Transverse colon (tissue), 4 donors: ENCODE results near the gene P3H1. TPM values are rescaled to one million over a fixed set of nuclear protein-coding genes. Genes with fewer than 3 reads are reported as not detected.
A peak's percentile ranks its signal among the peaks of the same experiment; 100 is the strongest.
"Not testable (repeated sequence)": the region's sequence is repeated elsewhere in the genome, so short reads cannot be mapped to it uniquely, and the experiment has no call there.

Experiments used
- DNase-seq: peaks from one replicate; pipeline ENCODE4 v3.0.0-alpha.2; 2019
- H3K27ac ChIP-seq, 4 donors: fragments of 200-600 bp; sonication (generic); 2 replicates each; pipeline ENCODE4 v1.5.1; 2016 to 2018; ENCODE audit warnings: inconsistent platforms in 4 of 4
- H3K27me3 ChIP-seq: fragments of 200-600 bp; sonication (generic); 2 replicates; pipeline ENCODE4 v1.5.1; 2017; ENCODE audit warnings: inconsistent platforms
- H3K36me3 ChIP-seq, 4 donors: fragments of 200-600 bp; sonication (generic); 2 replicates each; pipeline ENCODE4 v1.5.1; 2017 to 2019; ENCODE audit warnings: inconsistent platforms in 4 of 4
- H3K4me1 ChIP-seq, 4 donors: fragments of 200-600 bp; sonication (generic); 2 replicates each; pipeline ENCODE4 v1.5.1; 2017 to 2020; ENCODE audit warnings: inconsistent platforms in 4 of 4
- H3K4me3 ChIP-seq, 4 donors: fragments of 200-600 bp; sonication (generic); 1 replicate in 1 of 4; 2 replicates in 3 of 4; pipeline versions ENCODE4 v1.5.1 to v1.6.1; 2017 to 2019; ENCODE audit warnings: inconsistent platforms in 4 of 4
- H3K9me3 ChIP-seq, 2 donors: fragments of 200-600 bp; sonication (generic); 2 replicates each; pipeline ENCODE4 v1.5.1; 2017 to 2019; ENCODE audit warnings: inconsistent platforms in 2 of 2
- CTCF ChIP-seq, 5 experiments: fragments of 200-600 bp in 3 of 5; fragments of 450-650 bp in 2 of 5; sonication (generic) in 3 of 5; IDR thresholded peaks; 1 replicate in 2 of 5; 2 replicates in 3 of 5; pipeline ENCODE4 v1.5.1; 2016 to 2017; ENCODE audit warnings: antibody characterized with exemption in 5 of 5, inconsistent platforms in 3 of 5, mild to moderate bottlenecking in 2 of 5, moderate library complexity in 1 of 5
- EP300 ChIP-seq: sonication (generic); formaldehyde crosslinking; IDR thresholded peaks from one replicate; pipeline ENCODE4 v1.6.1; 2017; ENCODE audit warnings: antibody characterized with exemption, low read depth
- POLR2A ChIP-seq: fragments of 450-650 bp; IDR thresholded peaks from one replicate; pipeline ENCODE4 v1.6.1; 2016; ENCODE audit warnings: antibody characterized with exemption, mild to moderate bottlenecking, moderate library complexity
- POLR2AphosphoS5 ChIP-seq, 3 donors: sonication (generic); formaldehyde crosslinking; IDR thresholded peaks; one replicate each; pipeline ENCODE4 v1.6.1; 2016; ENCODE audit warnings: antibody characterized with exemption in 3 of 3
- WGBS, 2 donors: methylation state at CpG; one replicate each; pipeline ENCODE4 v1.1.5; 2018; ENCODE audit warnings: low coverage in 1 of 2; 5-methylcytosine and 5-hydroxymethylcytosine counted together
- in situ Hi-C, 4 donors: fragments of 200-750 bp; cut with MboI; loops; one replicate each; pipeline versions ENCODE4 v1.15.0 to v1.15.1; 2017; ENCODE audit warnings: low sequenced_read_pairs in 3 of 4, low pct_ligation_motif_present in 1 of 4, low pct_unique_long_range_greater_than_20kb in 1 of 4
- intact Hi-C: fragments of 100-400 bp; cut with DNase I; formaldehyde crosslinking; loops from one replicate; pipeline ENCODE4 v1.15.1; 2023; ENCODE audit warnings: low total_unique reads
- total RNA-seq, 4 donors: library from RNA; depleted of rRNA; stranded (reverse); fragments of >200 nt; gene quantifications; one replicate each; pipeline ENCODE4 v1.1.0, GENCODE V29; 2016

Gene P3H1, protein sequence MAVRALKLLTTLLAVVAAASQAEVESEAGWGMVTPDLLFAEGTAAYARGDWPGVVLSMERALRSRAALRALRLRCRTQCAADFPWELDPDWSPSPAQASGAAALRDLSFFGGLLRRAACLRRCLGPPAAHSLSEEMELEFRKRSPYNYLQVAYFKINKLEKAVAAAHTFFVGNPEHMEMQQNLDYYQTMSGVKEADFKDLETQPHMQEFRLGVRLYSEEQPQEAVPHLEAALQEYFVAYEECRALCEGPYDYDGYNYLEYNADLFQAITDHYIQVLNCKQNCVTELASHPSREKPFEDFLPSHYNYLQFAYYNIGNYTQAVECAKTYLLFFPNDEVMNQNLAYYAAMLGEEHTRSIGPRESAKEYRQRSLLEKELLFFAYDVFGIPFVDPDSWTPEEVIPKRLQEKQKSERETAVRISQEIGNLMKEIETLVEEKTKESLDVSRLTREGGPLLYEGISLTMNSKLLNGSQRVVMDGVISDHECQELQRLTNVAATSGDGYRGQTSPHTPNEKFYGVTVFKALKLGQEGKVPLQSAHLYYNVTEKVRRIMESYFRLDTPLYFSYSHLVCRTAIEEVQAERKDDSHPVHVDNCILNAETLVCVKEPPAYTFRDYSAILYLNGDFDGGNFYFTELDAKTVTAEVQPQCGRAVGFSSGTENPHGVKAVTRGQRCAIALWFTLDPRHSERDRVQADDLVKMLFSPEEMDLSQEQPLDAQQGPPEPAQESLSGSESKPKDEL
- total RNA-seq = 10 to 100 TPM in 3 of 4 donors, 1 to 10 TPM in 1; 8.7 to 37.2 (median 10.2) TPM

- Histone ChIP-seq H3K4me3 (peak within 1 kb of the TSS; percentile 90 to 99 (median 94)), H3K9me3 (no peaks in the 10 kb centered on the region), H3K36me3 (peaks cover 0 to 3% (median 0%) of the 10 kb centered on the region in 4 donors), H3K4me1 (peaks cover 15 to 41% (median 19%) of the 10 kb centered on the region in 4 donors), H3K27ac (peak within 1 kb of the TSS; percentile 92 to 95 (median 94)), H3K27me3 (no peaks in the 10 kb centered on the region)
- in situ Hi-C loops (loop anchor here in 3 of 4 donors (10.0 to 25.0 kb wide), 2 partner anchors 430 to 432 kb away; partner anchors contain the start of gene FOXJ3 (in 3 of the 3)), intact Hi-C loops (loop anchor here (10.0 kb wide), 1 partner anchor 432 kb away; the partner anchor contains the start of gene FOXJ3)
- peak; percentile 100 for DNase-seq
- 1% methylated on average over 80 of the region's 82 CpGs; no CpG with 5 or more reads in 1 of the 2 donors for WGBS, 2 donors
- peak; percentile 97 to 99 (median 98) for TF ChIP-seq POLR2AphosphoS5 (IDR thresholded peaks at IDR 0.05)
- TF ChIP-seq CTCF (IDR thresholded peaks at IDR 0.05) = no peak
- no peak for TF ChIP-seq EP300
- TF ChIP-seq POLR2A = peak; percentile 98
Observed at GRCh38 chr1:42766741-42767509, at the start of gene P3H1, which contains the start of gene C1orf50. P3H1 (minus strand) TSS chr1:42767028; CDS start chr1:42766971, 57 bp downstream. C1orf50 (plus strand) TSS chr1:42767249; CDS start chr1:42767312, 63 bp downstream.

GRCh38 chr1:42815941-42816584 lies 49.2 kb upstream of the P3H1 start:
- in situ Hi-C loops (no loop called here), intact Hi-C loops (no loop called here)
- TF ChIP-seq CTCF (IDR thresholded peaks at IDR 0.05) (no peak), POLR2AphosphoS5 (IDR thresholded peaks at IDR 0.05) (no peak), POLR2A (no peak), EP300 (no peak)
- H3K4me3 ChIP-seq = peak overlapping the region; percentile 64 to 92 (median 80)
- 35 to 42% methylated on average over 5 to 7 of the region's 7 CpGs for WGBS, 2 donors
- H3K36me3 ChIP-seq = no peaks in the 10 kb centered on the region
- no peak for DNase-seq
- peak overlapping the region; percentile 97 to 99 (median 98) for H3K27ac ChIP-seq
- H3K27me3 ChIP-seq = no peaks in the 10 kb centered on the region
- H3K9me3 ChIP-seq = no peaks in the 10 kb centered on the region
- peaks cover 4 to 27% (median 15%) of the 10 kb centered on the region in 4 donors for H3K4me1 ChIP-seq

GRCh38 chr1:42814815-42815214 lies 48.0 kb upstream of the P3H1 start:
- H3K36me3 ChIP-seq, in situ Hi-C loops, DNase-seq, H3K27ac ChIP-seq, H3K4me3 ChIP-seq, intact Hi-C loops, H3K27me3 ChIP-seq, H3K9me3 ChIP-seq: not testable (repeated sequence)
- H3K4me1 ChIP-seq = peaks cover 4 to 27% (median 15%) of the 10 kb centered on the region in 4 donors
- WGBS, 2 donors = 80 to 90% methylated on average over 2 to 3 of the region's 3 CpGs

- no peak overlapping the region for H3K27ac ChIP-seq
- no peak for DNase-seq
- no peaks in the 10 kb centered on the region for H3K9me3 ChIP-seq
- no peaks in the 10 kb centered on the region for H3K4me1 ChIP-seq
- in situ Hi-C loops (no loop called here), intact Hi-C loops (no loop called here)
- TF ChIP-seq CTCF (IDR thresholded peaks at IDR 0.05) (no peak), POLR2A (no peak), EP300 (no peak), POLR2AphosphoS5 (IDR thresholded peaks at IDR 0.05) (no peak)
- H3K27me3 ChIP-seq = no peaks in the 10 kb centered on the region
- H3K36me3 ChIP-seq = no peaks in the 10 kb centered on the region
- no peak overlapping the region for H3K4me3 ChIP-seq
Observed at GRCh38 chr1:42807056-42807668, 40.3 kb upstream of the P3H1 start.
